GM19397 (cell line): ENCODE measurements around the gene ADCY7.

Experiments used
- ATAC-seq: cut with Tn5 transposase; IDR thresholded peaks from one replicate; pipeline ENCODE4 v1.9.1; 2021; ENCODE audit warnings: mild to moderate bottlenecking, moderate library complexity; ENCODE audit not compliant: unreplicated experiment

ADCY7 gene

DNA sequence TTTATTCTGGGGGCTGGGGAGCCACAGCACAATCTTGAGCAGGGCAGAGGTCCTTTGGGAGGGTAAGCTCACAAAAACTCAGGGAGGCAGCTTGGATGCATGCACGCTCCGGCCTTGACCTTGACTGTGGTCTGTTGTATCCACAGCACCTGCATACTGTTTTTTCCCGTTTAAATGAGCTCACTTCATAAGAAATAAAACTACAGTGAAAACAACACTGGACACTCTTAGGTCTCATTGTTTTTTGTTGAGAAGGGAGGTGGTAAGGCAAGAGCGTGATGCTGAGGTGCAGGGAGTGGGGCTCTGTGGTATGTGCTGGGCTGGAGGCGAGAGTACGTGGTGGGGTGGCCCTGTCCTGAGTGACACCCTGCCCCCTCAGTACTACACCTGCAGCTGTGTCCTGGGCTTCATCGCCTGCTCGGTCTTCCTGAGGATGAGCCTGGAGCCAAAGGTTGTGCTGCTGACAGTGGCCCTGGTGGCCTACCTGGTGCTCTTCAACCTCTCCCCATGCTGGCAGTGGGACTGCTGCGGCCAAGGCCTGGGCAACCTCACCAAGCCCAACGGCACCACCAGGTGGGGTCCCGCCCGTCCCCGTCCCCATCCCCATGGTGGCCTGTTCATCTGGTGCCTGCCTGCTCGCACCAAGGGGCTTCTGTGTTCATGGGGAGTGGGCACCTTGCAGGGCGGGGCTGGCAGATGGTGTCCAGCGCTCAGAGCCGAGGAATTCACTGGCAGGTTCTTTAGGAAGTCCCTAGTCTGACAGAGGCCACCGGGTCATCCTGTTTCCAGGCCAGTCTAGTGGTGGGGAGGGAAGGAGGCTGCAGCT, 44.2 kb downstream of the ADCY7 start:
- no peak for ATAC-seq

DNA sequence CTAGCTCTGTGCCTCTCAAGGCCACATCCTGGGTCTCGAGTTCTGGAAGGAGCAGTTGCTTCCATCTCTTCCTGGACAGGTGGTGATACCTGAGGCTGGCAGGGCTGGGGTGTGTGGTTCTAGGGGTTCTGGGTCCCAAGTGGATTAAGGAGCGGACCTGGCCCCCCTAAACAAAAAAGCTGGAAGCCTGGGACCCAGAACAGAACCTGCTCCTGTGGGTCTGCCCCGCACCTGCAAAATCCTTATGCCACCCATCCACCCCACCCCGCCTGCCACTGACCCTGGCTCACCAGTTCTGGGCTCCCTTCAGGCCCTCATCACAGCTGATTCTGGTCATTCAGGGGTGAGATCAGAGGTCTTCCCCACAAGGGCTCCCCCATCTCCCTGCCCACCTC, 44.8 kb downstream of the ADCY7 start:
- ATAC-seq = no peak

DNA sequence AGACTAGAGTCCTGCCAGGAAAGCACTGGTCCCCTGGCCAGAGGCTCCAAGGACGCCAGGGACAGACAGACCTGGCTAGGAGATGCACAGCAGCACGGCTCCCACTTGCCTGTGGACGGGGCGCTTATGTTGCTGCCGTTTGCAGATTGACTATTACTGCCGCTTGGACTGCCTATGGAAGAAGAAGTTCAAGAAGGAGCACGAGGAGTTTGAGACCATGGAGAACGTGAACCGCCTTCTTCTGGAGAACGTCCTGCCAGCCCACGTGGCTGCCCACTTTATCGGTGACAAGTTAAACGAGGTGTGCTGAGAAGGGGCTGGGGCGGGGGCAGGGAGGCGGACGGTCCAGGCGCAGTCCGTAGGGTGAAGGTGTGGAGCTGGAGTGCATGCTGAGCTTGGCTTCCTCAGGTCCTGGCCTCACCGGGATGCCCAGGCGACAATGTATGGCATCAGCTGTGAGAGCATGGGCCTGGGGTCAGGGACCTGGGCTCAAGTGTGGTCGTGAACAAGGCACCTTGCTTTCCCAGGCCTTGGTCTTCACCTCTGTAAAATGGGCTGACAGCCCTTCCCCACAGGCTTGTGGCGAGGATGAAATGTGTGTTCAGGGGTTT, 45.6 kb downstream of the ADCY7 start:
- no peak for ATAC-seq

DNA sequence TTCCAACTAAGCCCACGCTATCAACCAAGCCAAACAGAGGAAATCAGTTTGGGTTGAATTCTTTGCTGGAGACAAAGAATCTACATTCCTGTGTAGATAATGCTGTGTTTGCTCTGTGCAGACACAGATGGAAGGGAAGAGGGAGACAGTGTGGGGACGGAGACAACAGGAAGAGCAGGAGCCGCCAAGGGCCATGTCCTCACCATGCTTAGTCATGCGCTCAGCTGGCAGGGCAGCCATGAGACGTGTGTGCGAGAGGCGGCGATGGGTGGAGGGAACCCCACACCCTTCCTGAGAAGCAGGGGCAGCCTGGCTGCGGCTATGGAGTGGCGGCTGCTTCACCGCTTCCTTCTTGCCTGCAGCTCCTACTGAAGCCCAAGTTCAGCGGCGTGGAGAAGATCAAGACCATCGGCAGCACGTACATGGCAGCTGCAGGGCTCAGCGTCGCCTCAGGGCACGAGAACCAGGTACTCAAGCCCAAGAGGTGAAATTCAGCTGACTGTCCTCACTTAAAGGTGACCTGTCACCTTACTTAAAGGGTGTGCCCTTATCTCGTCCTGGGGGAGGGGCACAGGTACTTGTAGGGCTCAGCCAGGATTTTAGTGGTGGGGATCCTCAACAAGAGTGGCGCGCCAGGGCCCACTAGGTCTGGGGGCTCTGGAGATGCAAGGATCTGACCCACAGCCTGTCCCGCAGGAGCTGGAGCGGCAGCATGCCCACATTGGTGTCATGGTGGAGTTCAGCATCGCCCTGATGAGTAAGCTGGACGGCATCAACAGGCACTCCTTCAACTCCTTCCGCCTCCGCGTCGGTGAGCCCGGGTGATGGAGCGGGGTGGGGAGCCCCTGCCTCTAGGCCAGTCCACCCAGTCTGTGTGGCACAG, 47.5 kb downstream of the ADCY7 start:
- ATAC-seq = no peak

DNA sequence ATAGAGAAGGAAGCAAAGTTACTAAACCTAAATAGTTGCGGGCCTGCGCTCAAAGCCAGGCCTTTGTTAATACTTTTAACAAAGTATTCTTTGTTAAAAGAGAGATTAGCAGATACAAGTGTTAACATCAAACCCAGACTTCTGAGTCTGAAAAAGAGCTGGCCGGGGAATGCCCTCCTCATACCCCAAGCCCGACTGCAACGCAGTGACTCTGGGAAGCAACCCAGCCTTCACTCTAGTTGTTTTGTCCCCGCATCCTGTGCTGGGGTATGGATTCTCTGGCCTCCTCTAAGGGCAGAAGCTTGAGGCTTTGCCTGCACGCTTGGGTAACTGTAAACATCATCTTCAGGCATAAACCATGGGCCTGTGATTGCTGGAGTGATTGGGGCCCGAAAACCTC, 48.3 kb downstream of the ADCY7 start:
- no peak for ATAC-seq

DNA sequence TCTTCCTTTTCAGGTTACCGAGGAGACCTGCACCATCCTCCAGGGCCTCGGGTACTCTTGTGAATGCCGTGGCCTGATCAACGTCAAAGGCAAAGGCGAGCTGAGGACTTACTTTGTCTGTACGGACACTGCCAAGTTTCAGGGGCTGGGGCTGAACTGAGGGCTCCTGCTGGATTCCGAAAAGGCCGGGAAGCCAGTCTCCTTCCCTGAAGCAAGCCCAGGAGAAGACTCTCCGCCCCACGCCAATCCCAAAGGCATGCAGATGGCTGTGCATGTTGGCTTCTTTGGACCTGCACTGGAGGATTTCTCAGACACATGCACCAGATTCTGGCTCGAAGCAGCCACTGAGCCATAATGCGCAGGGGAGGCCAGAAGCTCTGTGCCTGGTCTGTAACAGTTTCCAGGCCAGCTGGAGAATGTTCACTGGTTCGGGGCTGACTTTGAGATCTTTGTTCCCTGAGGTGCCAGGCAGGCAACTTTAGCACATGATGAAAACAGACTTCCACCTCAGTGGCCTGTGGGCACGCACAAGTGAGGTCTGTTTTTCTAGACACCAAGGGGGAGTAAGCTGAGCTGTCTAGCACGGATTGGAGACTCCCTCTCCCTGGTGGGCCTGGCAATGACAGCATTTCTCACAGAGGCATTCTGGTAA, 49.1 kb downstream of the ADCY7 start:
- no peak for ATAC-seq

DNA sequence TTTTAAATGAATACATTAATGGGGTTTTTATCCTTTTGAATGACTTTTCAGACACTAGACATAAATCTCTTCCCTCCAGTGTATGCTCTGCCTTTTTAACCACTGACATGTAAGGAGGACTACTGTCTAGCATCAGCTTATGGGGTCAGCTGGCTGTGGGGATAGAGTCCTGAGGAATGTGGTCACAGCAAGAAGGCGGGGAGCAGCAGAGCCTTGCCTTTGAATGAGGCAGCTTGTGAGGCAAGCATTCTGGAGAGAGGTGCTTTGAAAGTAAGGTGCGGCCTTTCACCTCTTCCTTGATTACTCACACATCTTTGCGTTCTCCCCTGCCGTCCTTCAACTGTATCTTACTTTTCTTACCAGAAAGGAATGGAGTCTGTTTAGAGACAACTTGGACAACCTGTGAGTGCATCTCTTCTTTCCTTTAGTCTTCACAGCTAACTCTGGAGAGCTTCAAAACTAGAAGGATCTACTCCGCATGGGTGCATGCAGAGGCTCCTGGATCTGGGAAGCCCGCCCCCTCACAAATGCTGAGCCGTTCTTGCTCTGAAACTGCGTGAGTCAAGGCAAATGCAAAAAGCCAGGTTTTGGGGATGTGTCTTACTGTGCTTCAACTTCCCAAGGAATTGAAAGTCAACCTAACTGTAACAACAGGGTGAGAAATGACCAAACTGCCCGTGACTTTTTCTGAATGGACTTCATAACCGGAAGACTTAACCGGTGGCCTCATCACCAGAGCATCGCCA, 49.9 kb downstream of the ADCY7 start:
- ATAC-seq = no peak

DNA sequence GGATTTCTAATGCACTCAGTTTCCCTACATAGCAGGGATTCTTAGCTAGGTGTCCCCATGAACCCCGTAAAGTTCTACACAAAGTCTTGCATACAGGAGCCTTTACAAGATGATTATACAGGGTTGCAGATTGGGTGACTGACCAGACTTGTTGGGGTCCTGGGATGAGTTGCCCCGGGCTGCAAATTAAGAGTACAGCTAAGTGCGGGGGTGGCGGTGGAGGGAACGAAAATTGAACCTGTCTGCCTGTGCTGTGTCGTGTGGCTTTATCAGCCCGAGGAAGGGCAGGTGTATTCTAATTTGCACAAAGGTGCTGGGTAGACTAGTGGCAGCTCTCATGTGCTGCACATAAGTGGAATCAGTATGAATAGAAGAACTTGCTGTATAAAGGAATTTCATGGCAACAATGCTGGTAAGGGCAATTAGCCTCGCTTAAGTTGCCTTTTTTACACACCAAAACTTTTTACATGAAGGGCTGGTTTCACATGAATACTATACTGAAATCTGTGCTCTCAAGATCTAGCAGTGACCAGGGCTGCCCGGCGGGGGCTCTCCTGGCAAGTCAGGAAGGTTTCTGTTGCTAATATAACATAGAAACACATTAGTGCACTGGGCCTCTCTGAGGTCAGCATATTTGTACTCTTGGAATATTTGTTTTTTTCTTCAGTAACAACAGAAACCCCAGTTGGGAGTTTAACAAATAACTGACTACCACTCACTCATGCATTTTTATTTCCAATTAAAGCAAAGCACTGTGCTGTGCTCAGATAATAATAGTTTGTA, 50.7 kb downstream of the ADCY7 start:
- no peak for ATAC-seq

DNA sequence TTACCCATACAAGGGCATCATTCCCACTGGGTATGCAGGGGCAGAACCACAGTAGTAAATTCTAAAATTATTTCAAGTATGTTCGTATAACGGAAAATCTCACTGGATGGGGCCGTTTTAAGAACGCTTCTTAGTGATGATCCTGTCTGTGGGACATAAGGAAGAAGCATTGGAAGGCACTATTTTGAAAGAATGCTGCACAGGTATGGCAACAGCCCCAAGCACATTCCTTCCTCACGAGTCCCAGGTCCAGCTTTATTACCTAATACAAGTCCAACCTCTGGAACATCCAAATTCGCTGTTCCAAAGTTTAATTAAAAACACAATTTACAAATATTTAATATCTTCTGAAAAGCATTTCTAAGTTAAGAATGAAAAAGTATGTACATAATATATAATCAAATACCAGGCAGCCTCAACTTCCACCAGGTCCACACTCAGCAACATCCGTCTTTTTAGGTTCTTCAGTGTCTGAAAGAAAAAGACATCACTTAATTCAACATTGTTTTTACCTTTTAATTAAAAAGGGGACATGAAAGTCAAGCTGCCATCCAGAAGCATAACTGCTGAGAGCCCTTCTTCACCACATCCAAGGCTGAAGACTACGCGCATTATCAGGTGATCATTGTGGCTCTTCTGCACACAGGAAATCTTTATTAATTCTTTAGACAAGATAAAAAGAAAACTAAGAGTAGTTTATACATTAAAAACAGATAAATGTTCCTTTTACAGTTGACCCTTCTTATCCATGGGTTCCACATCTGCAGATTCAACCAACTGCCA, 52.6 kb downstream of the ADCY7 start:
- no peak for ATAC-seq

DNA sequence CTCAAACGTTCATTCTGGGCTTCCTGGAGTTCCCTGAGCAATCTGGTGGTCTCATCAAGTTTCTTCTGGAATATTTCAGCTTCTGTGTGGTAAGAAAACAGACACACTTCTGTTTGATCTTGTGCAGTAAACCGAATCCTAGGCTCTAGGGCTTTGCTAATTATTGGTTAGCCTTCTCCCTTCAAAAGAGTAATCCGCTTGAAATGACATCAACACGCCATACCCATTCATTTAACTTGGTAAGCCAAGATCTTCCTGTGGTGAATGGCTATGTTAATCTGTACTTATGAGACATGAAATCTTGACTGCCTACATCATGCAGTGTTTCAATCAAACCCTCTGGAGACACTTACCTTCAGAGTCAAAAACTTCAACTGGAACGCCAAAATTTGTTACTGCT, 54.0 kb downstream of the ADCY7 start:
- ATAC-seq = no peak

DNA sequence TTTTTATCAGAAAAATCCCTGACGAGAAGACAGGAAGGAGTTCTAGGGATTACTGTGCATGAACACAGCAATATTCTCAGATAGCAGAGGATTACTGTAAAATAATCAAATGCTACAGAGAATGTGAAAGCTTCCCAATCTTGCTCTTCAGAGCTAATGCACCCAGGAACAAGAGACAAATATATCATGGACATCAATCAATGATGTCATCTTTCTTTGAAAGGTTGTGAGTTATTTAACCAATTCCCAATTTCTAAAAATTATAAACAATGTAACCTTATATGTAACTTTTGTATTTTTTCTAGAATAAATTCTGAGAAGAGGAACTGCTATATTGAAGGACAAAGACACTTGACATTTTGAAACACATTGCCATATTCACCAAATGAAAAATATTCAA, 56.0 kb downstream of the ADCY7 start:
- ATAC-seq = no peak

DNA sequence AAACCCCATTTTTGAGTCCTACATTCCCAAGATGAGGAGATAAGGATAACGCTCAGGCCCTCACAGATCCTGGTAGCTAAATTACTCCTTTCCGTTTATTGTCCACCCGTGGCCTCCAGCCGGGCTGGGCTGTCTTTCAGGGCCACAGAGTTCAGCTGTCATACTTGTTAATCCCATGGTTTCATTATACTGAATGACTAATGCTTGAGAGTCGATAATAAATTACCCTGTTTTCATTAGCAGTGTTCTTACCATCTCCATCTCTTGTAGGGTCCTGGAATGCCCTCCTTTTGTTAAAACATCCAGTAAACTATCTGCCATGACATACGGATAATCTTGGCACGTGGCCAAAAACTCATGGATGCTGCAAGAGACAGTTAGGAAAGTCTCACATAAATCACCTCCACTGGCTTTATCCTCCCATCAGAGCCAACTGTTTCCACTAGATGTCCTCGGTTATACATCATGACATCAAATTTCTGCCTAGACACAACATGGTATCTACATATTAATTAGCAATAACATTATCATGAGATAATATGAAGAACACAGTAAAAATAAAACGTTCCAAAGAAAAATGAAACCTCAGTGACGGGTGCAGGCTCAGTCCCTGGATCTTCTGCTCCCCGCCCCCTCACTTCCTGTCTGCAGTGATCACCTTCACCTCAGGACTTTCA, 57.1 kb downstream of the ADCY7 start:
- ATAC-seq = no peak

DNA sequence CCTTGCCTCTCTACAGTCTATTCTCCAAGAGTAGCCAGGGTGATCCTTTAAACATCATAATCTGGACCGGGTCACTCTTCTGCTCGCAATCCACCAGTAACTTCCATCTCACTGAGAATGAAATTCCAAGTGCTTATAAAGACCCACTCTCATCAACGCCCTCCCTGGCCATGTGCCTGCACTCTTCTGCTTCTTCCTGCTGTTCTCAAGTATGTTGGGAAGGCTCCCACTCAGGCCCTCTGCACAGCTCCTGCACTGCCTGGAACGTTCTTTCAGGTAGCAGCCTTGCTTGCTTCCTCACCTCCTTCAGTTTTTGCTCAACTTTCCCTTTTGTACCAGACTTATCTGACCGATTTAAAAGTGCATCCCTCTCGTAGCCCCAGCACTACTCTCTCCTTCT, 58.0 kb downstream of the ADCY7 start:
- no peak for ATAC-seq

DNA sequence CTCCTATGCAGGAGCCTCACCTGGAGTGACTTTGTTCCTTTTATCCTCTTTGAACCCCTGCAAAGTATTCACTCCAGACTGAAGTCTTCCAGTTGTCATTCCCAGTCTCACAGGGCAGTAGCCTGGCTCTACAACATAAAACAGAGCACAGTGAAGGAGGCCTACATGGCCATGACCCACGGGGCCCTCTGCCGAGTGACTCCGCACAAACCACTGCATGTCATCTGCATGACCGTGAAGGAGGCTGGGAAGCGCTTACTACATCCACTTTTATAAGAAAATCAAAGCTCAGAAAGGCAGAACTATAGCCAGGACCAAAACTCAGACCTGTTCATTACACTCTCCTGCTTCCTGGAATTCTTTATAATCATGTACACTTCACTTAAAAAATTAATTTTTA, 59.9 kb downstream of the ADCY7 start:
- ATAC-seq = no peak

DNA sequence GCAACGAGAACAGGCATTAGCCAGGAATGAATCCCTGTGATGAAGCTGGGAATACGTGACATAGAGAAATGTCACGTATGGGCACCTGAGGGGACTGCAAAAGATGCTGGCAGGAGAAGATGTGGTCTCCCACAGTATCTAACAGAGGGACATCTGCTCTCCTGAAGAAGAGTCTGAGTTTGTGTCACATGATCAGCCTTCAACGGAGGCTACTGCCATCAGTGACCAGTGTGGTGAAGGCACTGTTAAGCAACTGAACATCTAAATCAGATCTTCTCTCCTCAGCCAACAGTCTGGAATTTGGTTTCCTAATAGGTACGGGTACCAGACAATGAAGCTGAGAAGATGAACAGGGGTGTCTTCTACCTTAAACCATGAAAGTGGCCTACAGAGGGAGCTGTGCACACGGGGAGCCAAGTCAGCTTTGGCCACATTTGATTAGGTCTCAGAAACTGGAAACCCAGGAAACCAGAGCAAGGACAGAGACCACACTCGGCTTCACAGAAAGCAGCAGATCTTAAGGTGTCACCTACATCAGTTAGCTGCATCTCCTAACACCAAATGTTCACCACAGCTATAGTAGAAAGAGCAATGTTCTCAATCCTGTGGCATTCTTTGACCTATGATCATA, 60.6 kb downstream of the ADCY7 start:
- ATAC-seq = peak; percentile 69

DNA sequence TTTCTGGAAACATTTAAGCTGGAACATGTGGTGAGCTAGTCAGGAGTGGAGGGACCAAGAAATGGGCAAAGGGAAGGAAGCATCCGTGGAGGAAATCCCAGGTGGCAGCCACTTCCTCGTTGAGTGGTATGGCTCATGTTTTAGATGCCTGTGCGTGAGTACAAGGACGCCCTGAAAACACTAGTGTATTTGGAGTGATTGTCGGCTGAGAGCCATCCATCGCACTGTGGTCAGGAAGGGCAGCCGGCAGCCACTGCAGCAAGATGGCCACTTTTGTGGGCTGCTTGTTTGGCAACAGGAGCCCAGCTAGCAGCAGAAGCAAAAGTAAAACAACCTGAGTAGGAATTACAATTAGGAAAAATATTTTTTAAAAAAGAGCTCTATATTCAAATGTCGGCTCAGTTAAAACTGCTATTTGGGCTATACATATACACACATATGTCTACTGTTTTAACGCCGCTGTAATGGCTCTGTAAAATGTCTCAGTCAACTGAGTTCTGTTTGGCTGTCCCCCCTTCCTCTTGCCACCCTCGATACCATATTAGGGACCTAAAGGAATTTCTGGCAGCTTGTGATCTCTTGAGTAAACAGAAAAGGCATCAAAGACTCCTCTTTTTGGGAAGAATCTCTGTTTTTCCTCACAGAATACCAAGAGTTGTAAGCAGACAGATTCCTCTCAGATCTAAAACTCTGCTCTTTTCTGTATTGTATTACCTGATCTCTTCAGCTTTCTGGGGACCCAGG, 63.3 kb downstream of the ADCY7 start:
- ATAC-seq = no peak

DNA sequence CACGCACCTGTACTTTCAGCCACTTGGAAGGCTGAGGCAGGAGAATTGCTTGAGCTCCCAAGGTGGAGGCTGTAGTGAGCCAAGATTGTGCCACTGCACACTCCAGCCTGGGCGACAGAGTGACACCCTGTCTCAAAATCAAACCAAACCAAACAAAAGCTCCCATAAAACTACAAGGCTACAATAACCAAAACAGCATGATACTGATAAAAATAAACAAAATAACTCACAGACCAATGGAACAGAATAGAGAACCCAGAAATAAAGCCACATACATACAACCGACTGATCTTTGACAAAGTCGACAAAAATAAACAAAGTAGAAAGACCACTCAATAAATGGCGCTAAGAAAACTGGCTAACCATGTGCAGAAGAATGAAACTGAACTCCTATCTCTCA, 65.2 kb downstream of the ADCY7 start:
- no peak for ATAC-seq
